H1 (cell line): Measurements from ENCODE around the gene LYPD6. TPM values are rescaled to one million over a fixed set of nuclear protein-coding genes. Genes with fewer than 3 reads are reported as not detected.

Experiments
- BCL11A ChIP-seq, 2 experiments: IDR thresholded peaks; one replicate each; pipeline ENCODE4 v1.6.1; 2011; ENCODE audit warnings: low read depth in 2 of 2, low read length in 2 of 2, mild to moderate bottlenecking in 2 of 2
- CHD2 ChIP-seq: IDR thresholded peaks from 2 replicates; pipeline ENCODE4 v1.6.1; 2012; ENCODE audit warnings: low read length, improper control_type of control experiment
- CHD7 ChIP-seq: fragments of 300-600 bp; sonication (generic); IDR thresholded peaks from 2 replicates; pipeline ENCODE4 v1.7.1; 2012; ENCODE audit warnings: low read length, moderate library complexity, mild to moderate bottlenecking, inconsistent platforms; ENCODE audit not compliant: insufficient replicate concordance
- CTBP2 ChIP-seq: IDR thresholded peaks from 2 replicates; pipeline ENCODE4 v1.7.0; 2011; ENCODE audit warnings: borderline replicate concordance, mild to moderate bottlenecking, moderate library complexity, mixed read lengths, low read length; ENCODE audit not compliant: insufficient read depth, insufficient read length
- EGR1 ChIP-seq: IDR thresholded peaks from 2 replicates; pipeline ENCODE4 v1.6.1; 2011; ENCODE audit warnings: low read depth, low read length, borderline replicate concordance
- POLR2A ChIP-seq, 2 experiments: IDR thresholded peaks; 1 replicate in 1 of 2; 2 replicates in 1 of 2; pipeline ENCODE4 v1.6.1; 2011; ENCODE audit warnings: low read depth in 2 of 2, low read length in 2 of 2, mild to moderate bottlenecking in 2 of 2; ENCODE audit errors: control extremely low read depth in 1 of 2
- RFX5 ChIP-seq: IDR thresholded peaks from 2 replicates; pipeline ENCODE4 v1.6.1; 2011; ENCODE audit warnings: low read depth, low read length, improper control_type of control experiment, borderline replicate concordance
- SAP30 ChIP-seq: fragments of 300-600 bp; sonication (generic); IDR thresholded peaks from 2 replicates; pipeline ENCODE4 v1.7.1; 2012; ENCODE audit warnings: low read length, moderate library complexity, mild to moderate bottlenecking, inconsistent platforms; ENCODE audit not compliant: insufficient read depth, insufficient replicate concordance
- SP2 ChIP-seq: IDR thresholded peaks from 2 replicates; pipeline ENCODE4 v1.6.1; 2012; ENCODE audit warnings: mild to moderate bottlenecking, low read length, inconsistent platforms
- SUZ12 ChIP-seq: fragments of 200-600 bp; sonication (generic); IDR thresholded peaks from 2 replicates; pipeline ENCODE4 v1.6.1; 2012; ENCODE audit warnings: mild to moderate bottlenecking, inconsistent platforms, low read length, moderate library complexity, mixed read lengths
- polyA plus RNA-seq, 7 experiments: library from polyadenylated mRNA; depleted of rRNA in 3 of 7; stranded (reverse) in 5 of 7; unstranded in 2 of 7; fragments of >200 nt in 5 of 7; fragments of 200-250 nt in 2 of 7; gene quantifications; 1 replicate in 5 of 7; 2 replicates in 1 of 7; 4 replicates in 1 of 7; pipeline versions ENCODE4 v1.2.1 to v1.2.3, GENCODE V29; 2011 to 2013; ENCODE audit warnings: missing spikeins in 2 of 7, mixed read lengths in 2 of 7
- total RNA-seq: library from RNA; stranded (reverse); fragmentation: NEBNext Ultra II Directional; extraction: Animal tissue kit (Norgen Biotek cat#: 25700); gene quantifications from 2 replicates; pipeline ENCODE4 v1.2.1, GENCODE V29; 2021

The LYPD6 gene
- total and polyA plus RNA-seq, 2 of the 8 experiments (the other 6 are each of a cell fraction or from before 2014, with no cell fraction given) = 5.6 to 8.9 TPM

GRCh38 chr2:149449017-149449416 is 118.6 kb downstream of the LYPD6 start (continued):
- TF ChIP-seq CHD7 (no peak), BCL11A (IDR thresholded peaks at IDR 0.05; ENCODE audit: low read depth in 2 of 2, low read length in 2 of 2) (no peak), EGR1 (no peak), SP2 (no peak), RFX5 (no peak), CTBP2 (no peak), POLR2A (IDR thresholded peaks at IDR 0.05; ENCODE audit: control extremely low read depth in 1 of 2, low read depth in 2 of 2, low read length in 2 of 2) (no peak), CHD2 (no peak), SAP30 (no peak), SUZ12 (no peak)
